Progenitor cell of endocrine pancreas (in vitro differentiated cells): Measurements from ENCODE around the gene PLA1A. TPM values are rescaled to one million over a fixed set of nuclear protein-coding genes. Genes with fewer than 3 reads are reported as not detected.

ENCODE experiments used
- DNase-seq: peaks from one replicate; pipeline ENCODE4 v3.0.0; 2021; ENCODE audit warnings: low spot score; ENCODE audit not compliant: unreplicated experiment
- H3K27ac Mint-ChIP-seq: 2 replicates; pipeline ENCODE4 v1.8.0; 2021; ENCODE audit warnings: mild to moderate bottlenecking, moderate library complexity, mixed read lengths
- H3K27me3 Mint-ChIP-seq: 2 replicates; pipeline ENCODE4 v1.8.0; 2021; ENCODE audit warnings: mixed read lengths
- H3K36me3 Mint-ChIP-seq: 2 replicates; pipeline ENCODE4 v1.8.0; 2022; ENCODE audit warnings: mixed read lengths; ENCODE audit not compliant: insufficient read depth
- H3K4me1 Mint-ChIP-seq: 2 replicates; pipeline ENCODE4 v1.8.0; 2021; ENCODE audit warnings: low read depth, mixed read lengths
- H3K4me3 Mint-ChIP-seq: 2 replicates; pipeline ENCODE4 v1.8.0; 2021; ENCODE audit warnings: low read depth, mild to moderate bottlenecking, moderate library complexity, mixed read lengths
- H3K9me3 Mint-ChIP-seq: 2 replicates; pipeline ENCODE4 v1.8.0; 2021; ENCODE audit warnings: low read depth, mixed read lengths
- total RNA-seq: library from RNA; stranded (reverse); gene quantifications from 2 replicates; pipeline ENCODE4 v1.2.1, GENCODE V29; 2021
- TF ChIP-seq, protein P1 (sequence below): fragments of 200-600 bp; sonication (generic); IDR thresholded peaks from one replicate; pipeline ENCODE4 v1.5.0; 2021; ENCODE audit warnings: antibody characterized with exemption, mild to moderate bottlenecking; ENCODE audit not compliant: unreplicated experiment

PLA1A gene
- total RNA-seq, 1 donor from 2014 or later: not detected

GRCh38 chr3:119642746-119643473, 45.2 kb downstream of the PLA1A start:
- no peak overlapping the region for H3K27ac Mint-ChIP-seq
- H3K4me1 Mint-ChIP-seq: no peaks in the 10 kb centered on the region
- H3K36me3 Mint-ChIP-seq: peaks cover 7% of the 10 kb centered on the region
- H3K4me3 Mint-ChIP-seq: no peak overlapping the region
- no peaks in the 10 kb centered on the region for H3K27me3 Mint-ChIP-seq
- TF ChIP-seq, protein P1, sequence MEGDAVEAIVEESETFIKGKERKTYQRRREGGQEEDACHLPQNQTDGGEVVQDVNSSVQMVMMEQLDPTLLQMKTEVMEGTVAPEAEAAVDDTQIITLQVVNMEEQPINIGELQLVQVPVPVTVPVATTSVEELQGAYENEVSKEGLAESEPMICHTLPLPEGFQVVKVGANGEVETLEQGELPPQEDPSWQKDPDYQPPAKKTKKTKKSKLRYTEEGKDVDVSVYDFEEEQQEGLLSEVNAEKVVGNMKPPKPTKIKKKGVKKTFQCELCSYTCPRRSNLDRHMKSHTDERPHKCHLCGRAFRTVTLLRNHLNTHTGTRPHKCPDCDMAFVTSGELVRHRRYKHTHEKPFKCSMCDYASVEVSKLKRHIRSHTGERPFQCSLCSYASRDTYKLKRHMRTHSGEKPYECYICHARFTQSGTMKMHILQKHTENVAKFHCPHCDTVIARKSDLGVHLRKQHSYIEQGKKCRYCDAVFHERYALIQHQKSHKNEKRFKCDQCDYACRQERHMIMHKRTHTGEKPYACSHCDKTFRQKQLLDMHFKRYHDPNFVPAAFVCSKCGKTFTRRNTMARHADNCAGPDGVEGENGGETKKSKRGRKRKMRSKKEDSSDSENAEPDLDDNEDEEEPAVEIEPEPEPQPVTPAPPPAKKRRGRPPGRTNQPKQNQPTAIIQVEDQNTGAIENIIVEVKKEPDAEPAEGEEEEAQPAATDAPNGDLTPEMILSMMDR: no peak
- no peaks in the 10 kb centered on the region for H3K9me3 Mint-ChIP-seq
- DNase-seq: no peak

DNA sequence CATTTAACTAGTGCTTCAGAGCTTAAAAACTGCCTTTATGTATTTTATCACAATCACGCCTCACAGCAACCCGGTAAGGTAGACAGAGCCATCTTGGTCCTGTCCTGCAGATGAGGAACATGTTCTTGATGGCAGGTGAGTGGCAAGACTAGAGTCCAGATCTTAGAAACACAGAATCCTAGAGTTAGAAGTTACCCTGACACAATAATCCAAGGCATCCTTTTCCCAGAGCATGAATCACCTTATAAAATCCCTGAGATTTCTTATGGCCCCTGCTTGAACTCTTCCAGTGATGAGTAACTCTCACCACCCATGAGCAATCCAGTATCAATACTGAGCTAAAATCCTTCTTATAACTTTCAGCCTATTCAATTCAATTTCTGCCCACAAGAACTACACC, 45.8 kb downstream of the PLA1A start:
- Mint-ChIP-seq H3K27ac (no peak overlapping the region), H3K27me3 (no peaks in the 10 kb centered on the region), H3K9me3 (no peaks in the 10 kb centered on the region), H3K4me3 (no peak overlapping the region), H3K36me3 (peaks cover 7% of the 10 kb centered on the region), H3K4me1 (no peaks in the 10 kb centered on the region)
- DNase-seq: no peak
- TF ChIP-seq, protein P1: no peak

DNA sequence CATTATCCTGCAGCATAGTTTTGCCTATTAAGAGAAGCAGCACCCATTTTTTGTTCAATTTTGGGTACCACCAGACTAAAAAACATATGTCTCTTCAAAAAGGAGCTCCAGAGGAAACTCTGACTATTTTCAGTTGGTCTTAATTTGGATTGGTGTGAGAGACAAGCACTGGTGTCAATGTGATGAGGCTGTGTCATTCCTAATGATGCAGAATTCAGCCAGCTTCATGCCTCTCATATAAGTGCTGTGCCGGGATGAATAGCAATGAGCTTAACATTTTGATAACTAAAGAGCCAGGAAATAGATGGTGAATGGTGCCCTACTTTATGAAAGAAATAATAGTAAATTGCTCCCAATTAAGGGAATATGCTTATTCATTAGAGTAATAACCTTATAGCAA, 46.8 kb downstream of the PLA1A start:
- TF ChIP-seq, protein P1: no peak
- H3K4me3 Mint-ChIP-seq: no peak overlapping the region
- no peaks in the 10 kb centered on the region for H3K27me3 Mint-ChIP-seq
- no peaks in the 10 kb centered on the region for H3K9me3 Mint-ChIP-seq
- H3K27ac Mint-ChIP-seq: no peak overlapping the region
- no peak for DNase-seq
- H3K4me1 Mint-ChIP-seq: no peaks in the 10 kb centered on the region
- H3K36me3 Mint-ChIP-seq: peaks cover 7% of the 10 kb centered on the region

GRCh38 chr3:119645813-119646212, 48.1 kb downstream of the PLA1A start:
- H3K36me3 Mint-ChIP-seq: peaks cover 7% of the 10 kb centered on the region
- DNase-seq: no peak
- TF ChIP-seq, protein P1: no peak
- no peaks in the 10 kb centered on the region for H3K9me3 Mint-ChIP-seq
- no peak overlapping the region for H3K4me3 Mint-ChIP-seq
- H3K4me1 Mint-ChIP-seq: peaks cover 3% of the 10 kb centered on the region
- H3K27me3 Mint-ChIP-seq: no peaks in the 10 kb centered on the region
- H3K27ac Mint-ChIP-seq: no peak overlapping the region

- Mint-ChIP-seq H3K9me3 (no peaks in the 10 kb centered on the region), H3K27ac (no peak overlapping the region), H3K27me3 (no peaks in the 10 kb centered on the region), H3K36me3 (peaks cover 4% of the 10 kb centered on the region), H3K4me3 (no peak overlapping the region), H3K4me1 (peaks cover 3% of the 10 kb centered on the region)
- TF ChIP-seq, protein P1: no peak
- no peak for DNase-seq
Observed at GRCh38 chr3:119647171-119647570, 49.5 kb downstream of the PLA1A start.
